Measurements from ENCODE around the gene TPM1. TPM values are rescaled to one million over a fixed set of nuclear protein-coding genes. Genes with fewer than 3 reads are reported as not detected.

Gene TPM1
- total and polyA plus RNA-seq, 9 of the 15 experiments (the other 6 are each of a cell fraction or from before 2014, with no cell fraction given), result 8.1 to 53.9 (median 43.1) TPM

DNA sequence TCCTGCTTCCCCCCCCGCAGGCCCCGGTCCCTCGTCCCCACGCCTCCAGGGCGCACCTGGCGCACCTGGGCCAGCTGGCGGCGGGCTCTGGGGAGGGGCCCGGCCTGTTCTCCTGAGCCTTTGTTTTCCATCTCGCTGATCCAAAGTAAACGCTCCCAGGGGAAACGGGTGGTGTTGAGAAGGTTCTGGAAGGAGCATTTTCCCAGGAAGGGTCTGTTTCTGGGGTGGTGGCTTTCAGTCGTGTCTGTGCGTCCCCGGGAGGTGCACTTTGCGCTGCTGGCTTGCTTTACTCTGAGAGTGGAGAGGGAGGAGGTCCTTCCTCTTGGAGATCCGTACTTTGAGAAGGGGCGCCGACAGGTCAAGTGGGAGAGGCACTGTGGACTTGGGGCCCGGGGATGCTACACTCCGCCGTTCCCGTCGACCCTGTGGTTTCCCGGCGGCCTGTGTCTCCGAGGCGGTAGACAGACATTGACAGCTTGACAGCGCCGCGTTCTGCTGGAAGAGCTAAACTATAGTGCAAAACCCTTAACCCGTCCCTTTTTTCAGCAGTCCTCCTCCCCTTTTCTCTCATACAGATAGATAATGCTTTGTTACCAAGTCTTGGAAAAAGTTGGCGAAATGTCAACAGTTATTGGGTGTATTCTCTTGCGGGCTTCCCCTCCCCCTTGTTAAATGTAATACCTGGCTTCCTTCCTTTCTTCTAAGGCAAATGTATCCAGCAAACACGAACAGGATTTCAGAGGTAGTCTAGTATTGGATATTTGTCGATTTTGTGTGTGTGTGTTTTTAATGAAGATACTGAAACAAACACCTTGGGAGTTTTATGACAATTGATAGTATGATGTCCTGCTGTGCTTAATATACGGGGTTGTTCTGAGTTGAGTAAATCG, 6.5 kb downstream of the TPM1 start (continued):
- TF ChIP-seq ARNT (IDR thresholded peaks at IDR 0.05) (no peak), KLF16 (IDR thresholded peaks at IDR 0.05) (no peak), ZKSCAN3 (CRISPR knock-in tag; IDR thresholded peaks at IDR 0.05) (no peak), SAFB (IDR thresholded peaks at IDR 0.05; ENCODE audit: borderline replicate concordance, low read depth, low read length) (no peak), ZFP36 (IDR thresholded peaks at IDR 0.05; ENCODE audit: low read depth, low read length, partially characterized antibody) (no peak), COPS2 (conservative IDR thresholded peaks at IDR 0.05) (no peak), PRPF4 (IDR thresholded peaks at IDR 0.05; ENCODE audit: insufficient read depth, low read depth, low read length, poor library complexity, severe bottlenecking) (no peak), PTRF (tag; IDR thresholded peaks at IDR 0.05) (no peak), TCFL5 (CRISPR knock-in tag; conservative IDR thresholded peaks at IDR 0.05) (no peak), DACH1 (IDR thresholded peaks at IDR 0.05; ENCODE audit: partially characterized antibody) (no peak), NEUROD1 (IDR thresholded peaks at IDR 0.05; ENCODE audit: borderline replicate concordance, low read depth, low read length, partially characterized antibody) (no peak), FOSL1 (tag; conservative IDR thresholded peaks at IDR 0.05) (no peak), NELFE (IDR thresholded peaks at IDR 0.05; ENCODE audit: insufficient read depth, insufficient read length) (no peak), TEAD2 (tag; IDR thresholded peaks at IDR 0.05) (no peak), PHB2 (IDR thresholded peaks at IDR 0.05; ENCODE audit: low read depth) (no peak)
- TF ChIP-seq, protein P1, sequence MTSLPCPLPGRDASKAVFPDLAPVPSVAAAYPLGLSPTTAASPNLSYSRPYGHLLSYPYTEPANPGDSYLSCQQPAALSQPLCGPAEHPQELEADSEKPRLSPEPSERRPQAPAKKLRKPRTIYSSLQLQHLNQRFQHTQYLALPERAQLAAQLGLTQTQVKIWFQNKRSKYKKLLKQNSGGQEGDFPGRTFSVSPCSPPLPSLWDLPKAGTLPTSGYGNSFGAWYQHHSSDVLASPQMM (CRISPR knock-in tag; IDR thresholded peaks at IDR 0.05), result no peak
- TF ChIP-seq, protein P2, sequence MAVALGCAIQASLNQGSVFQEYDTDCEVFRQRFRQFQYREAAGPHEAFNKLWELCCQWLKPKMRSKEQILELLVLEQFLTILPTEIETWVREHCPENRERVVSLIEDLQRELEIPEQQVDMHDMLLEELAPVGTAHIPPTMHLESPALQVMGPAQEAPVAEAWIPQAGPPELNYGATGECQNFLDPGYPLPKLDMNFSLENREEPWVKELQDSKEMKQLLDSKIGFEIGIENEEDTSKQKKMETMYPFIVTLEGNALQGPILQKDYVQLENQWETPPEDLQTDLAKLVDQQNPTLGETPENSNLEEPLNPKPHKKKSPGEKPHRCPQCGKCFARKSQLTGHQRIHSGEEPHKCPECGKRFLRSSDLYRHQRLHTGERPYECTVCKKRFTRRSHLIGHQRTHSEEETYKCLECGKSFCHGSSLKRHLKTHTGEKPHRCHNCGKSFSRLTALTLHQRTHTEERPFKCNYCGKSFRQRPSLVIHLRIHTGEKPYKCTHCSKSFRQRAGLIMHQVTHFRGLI (CRISPR knock-in tag; IDR thresholded peaks at IDR 0.05), result no peak
- TF ChIP-seq, protein P3, sequence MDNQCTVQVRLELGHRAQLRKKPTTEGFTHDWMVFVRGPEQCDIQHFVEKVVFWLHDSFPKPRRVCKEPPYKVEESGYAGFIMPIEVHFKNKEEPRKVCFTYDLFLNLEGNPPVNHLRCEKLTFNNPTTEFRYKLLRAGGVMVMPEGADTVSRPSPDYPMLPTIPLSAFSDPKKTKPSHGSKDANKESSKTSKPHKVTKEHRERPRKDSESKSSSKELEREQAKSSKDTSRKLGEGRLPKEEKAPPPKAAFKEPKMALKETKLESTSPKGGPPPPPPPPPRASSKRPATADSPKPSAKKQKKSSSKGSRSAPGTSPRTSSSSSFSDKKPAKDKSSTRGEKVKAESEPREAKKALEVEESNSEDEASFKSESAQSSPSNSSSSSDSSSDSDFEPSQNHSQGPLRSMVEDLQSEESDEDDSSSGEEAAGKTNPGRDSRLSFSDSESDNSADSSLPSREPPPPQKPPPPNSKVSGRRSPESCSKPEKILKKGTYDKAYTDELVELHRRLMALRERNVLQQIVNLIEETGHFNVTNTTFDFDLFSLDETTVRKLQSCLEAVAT (IDR thresholded peaks at IDR 0.05), result 0 out of 4 replicates have a peak, but pooled peaks of 1 of the 2 experiments have one; percentile 6
- TF ChIP-seq, protein P4, sequence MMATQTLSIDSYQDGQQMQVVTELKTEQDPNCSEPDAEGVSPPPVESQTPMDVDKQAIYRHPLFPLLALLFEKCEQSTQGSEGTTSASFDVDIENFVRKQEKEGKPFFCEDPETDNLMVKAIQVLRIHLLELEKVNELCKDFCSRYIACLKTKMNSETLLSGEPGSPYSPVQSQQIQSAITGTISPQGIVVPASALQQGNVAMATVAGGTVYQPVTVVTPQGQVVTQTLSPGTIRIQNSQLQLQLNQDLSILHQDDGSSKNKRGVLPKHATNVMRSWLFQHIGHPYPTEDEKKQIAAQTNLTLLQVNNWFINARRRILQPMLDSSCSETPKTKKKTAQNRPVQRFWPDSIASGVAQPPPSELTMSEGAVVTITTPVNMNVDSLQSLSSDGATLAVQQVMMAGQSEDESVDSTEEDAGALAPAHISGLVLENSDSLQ (IDR thresholded peaks at IDR 0.05), result peak; percentile 65
- TF ChIP-seq, protein P5, sequence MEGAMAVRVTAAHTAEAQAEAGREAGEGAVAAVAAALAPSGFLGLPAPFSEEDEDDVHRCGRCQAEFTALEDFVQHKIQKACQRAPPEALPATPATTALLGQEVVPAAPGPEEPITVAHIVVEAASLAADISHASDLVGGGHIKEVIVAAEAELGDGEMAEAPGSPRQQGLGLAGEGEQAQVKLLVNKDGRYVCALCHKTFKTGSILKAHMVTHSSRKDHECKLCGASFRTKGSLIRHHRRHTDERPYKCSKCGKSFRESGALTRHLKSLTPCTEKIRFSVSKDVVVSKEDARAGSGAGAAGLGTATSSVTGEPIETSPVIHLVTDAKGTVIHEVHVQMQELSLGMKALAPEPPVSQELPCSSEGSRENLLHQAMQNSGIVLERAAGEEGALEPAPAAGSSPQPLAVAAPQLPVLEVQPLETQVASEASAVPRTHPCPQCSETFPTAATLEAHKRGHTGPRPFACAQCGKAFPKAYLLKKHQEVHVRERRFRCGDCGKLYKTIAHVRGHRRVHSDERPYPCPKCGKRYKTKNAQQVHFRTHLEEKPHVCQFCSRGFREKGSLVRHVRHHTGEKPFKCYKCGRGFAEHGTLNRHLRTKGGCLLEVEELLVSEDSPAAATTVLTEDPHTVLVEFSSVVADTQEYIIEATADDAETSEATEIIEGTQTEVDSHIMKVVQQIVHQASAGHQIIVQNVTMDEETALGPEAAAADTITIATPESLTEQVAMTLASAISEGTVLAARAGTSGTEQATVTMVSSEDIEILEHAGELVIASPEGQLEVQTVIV (CRISPR knock-in tag; IDR thresholded peaks at IDR 0.05; ENCODE audit: borderline replicate concordance), result no peak
